ENCODE measurements around the gene OCIAD1.
A peak's percentile ranks its signal among the peaks of the same experiment; 100 is the strongest.
"Not testable (repeated sequence)": the region's sequence is repeated elsewhere in the genome, so short reads cannot be mapped to it uniquely, and the experiment has no call there.

The OCIAD1 gene

GRCh38 chr4:48801016-48801715 is 29.7 kb upstream of the OCIAD1 start:
- Histone ChIP-seq H3K4me1 (ENCODE audit: control extremely low read depth in 1 of 4, control insufficient read depth in 4 of 4, insufficient read depth in 4 of 4, low read length in 3 of 4) (no peaks in the 10 kb centered on the region), H3K36me3 (ENCODE audit: control insufficient read depth in 4 of 4, insufficient read depth in 4 of 4, low read length in 3 of 4) (no peaks in the 10 kb centered on the region)
- POLR2A ChIA-PET: interaction anchor here (0.6 to 1.2 kb wide), 2 partner anchors 21 to 24 kb away, joined by 3 to 5 read pairs; partner anchors contain the start of gene FRYL

GRCh38 chr4:48804584-48805301 is 26.1 kb upstream of the OCIAD1 start:
- 95% methylated on average over 4 of the region's 8 CpGs for WGBS (ENCODE audit: insufficient coverage)

More at GRCh38 chr4:48801016-48801715, 29.7 kb upstream of the OCIAD1 start:
- Histone ChIP-seq H3K27me3 (replicated peaks in 2 of 5; ENCODE audit: control insufficient read depth in 4 of 5, insufficient read depth in 5 of 5, low read length in 4 of 5) (no peaks in the 10 kb centered on the region), H3K27ac (ENCODE audit: insufficient read depth in 1 of 2, low read depth in 1 of 2, low read length in 2 of 2, poor library complexity in 1 of 2, severe bottlenecking in 2 of 2) (no peak overlapping the region), H3K4me3 (ENCODE audit: control insufficient read depth in 1 of 7, extremely low read depth in 1 of 7, insufficient read depth in 4 of 7, low read depth in 2 of 7, low read length in 6 of 7) (no peak overlapping the region), H3K9me3 (ENCODE audit: control extremely low read depth in 1 of 5, control insufficient read depth in 4 of 5, insufficient read depth in 2 of 5, low read depth in 1 of 5, low read length in 4 of 5) (no peaks in the 10 kb centered on the region)
- CTCF ChIA-PET: no interaction called here
- no peak for DNase-seq
- WGBS (ENCODE audit: insufficient coverage): 100% methylated on average over 1 of the region's 3 CpGs

GRCh38 chr4:48812866-48813265 is 18.0 kb upstream of the OCIAD1 start:
- no peaks in the 10 kb centered on the region for H3K36me3 ChIP-seq (ENCODE audit: control insufficient read depth in 4 of 4, insufficient read depth in 4 of 4, low read length in 3 of 4)
- peaks cover 0 to 6% (median 6%) of the 10 kb centered on the region in 4 experiments for H3K4me1 ChIP-seq (ENCODE audit: control extremely low read depth in 1 of 4, control insufficient read depth in 4 of 4, insufficient read depth in 4 of 4, low read length in 3 of 4)
- H3K27ac ChIP-seq (ENCODE audit: insufficient read depth in 1 of 2, low read depth in 1 of 2, low read length in 2 of 2, poor library complexity in 1 of 2, severe bottlenecking in 2 of 2): no peak overlapping the region
- H3K27me3 ChIP-seq (replicated peaks in 2 of 5; ENCODE audit: control insufficient read depth in 4 of 5, insufficient read depth in 5 of 5, low read length in 4 of 5): peaks cover 0 to 1% (median 0%) of the 10 kb centered on the region in 5 experiments
- ChIA-PET POLR2A (no interaction called here), CTCF (interaction anchor here (0.9 kb wide), 1 partner anchor 60 kb away, joined by 4 read pairs; no protein-coding TSS in a partner anchor)
- 67% methylated on average over 3 of the region's 6 CpGs for WGBS (ENCODE audit: insufficient coverage)
- DNase-seq: no peak
- no peaks in the 10 kb centered on the region for H3K9me3 ChIP-seq (ENCODE audit: control extremely low read depth in 1 of 5, control insufficient read depth in 4 of 5, insufficient read depth in 2 of 5, low read depth in 1 of 5, low read length in 4 of 5)
- no peak overlapping the region for H3K4me3 ChIP-seq (ENCODE audit: control insufficient read depth in 1 of 7, extremely low read depth in 1 of 7, insufficient read depth in 4 of 7, low read depth in 2 of 7, low read length in 6 of 7)

More at GRCh38 chr4:48804584-48805301, 26.1 kb upstream of the OCIAD1 start:
- no peaks in the 10 kb centered on the region for H3K4me1 ChIP-seq (ENCODE audit: control extremely low read depth in 1 of 4, control insufficient read depth in 4 of 4, insufficient read depth in 4 of 4, low read length in 3 of 4)
- CTCF ChIA-PET: interaction anchor here (0.7 to 0.8 kb wide), 2 partner anchors 11 to 41 kb away, joined by 3 read pairs; no protein-coding TSS in a partner anchor
- no peaks in the 10 kb centered on the region for H3K27me3 ChIP-seq (replicated peaks in 2 of 5; ENCODE audit: control insufficient read depth in 4 of 5, insufficient read depth in 5 of 5, low read length in 4 of 5)
- H3K4me3 ChIP-seq (ENCODE audit: control insufficient read depth in 1 of 7, extremely low read depth in 1 of 7, insufficient read depth in 4 of 7, low read depth in 2 of 7, low read length in 6 of 7): no peak overlapping the region
- DNase-seq: no peak
- POLR2A ChIA-PET: no interaction called here
- H3K9me3 ChIP-seq (ENCODE audit: control extremely low read depth in 1 of 5, control insufficient read depth in 4 of 5, insufficient read depth in 2 of 5, low read depth in 1 of 5, low read length in 4 of 5): no peaks in the 10 kb centered on the region
- H3K36me3 ChIP-seq (ENCODE audit: control insufficient read depth in 4 of 4, insufficient read depth in 4 of 4, low read length in 3 of 4): no peaks in the 10 kb centered on the region
- no peak overlapping the region for H3K27ac ChIP-seq (ENCODE audit: insufficient read depth in 1 of 2, low read depth in 1 of 2, low read length in 2 of 2, poor library complexity in 1 of 2, severe bottlenecking in 2 of 2)

GRCh38 chr4:48813964-48814363 is 16.9 kb upstream of the OCIAD1 start:
- no peaks in the 10 kb centered on the region for H3K36me3 ChIP-seq (ENCODE audit: control insufficient read depth in 4 of 4, insufficient read depth in 4 of 4, low read length in 3 of 4)
- POLR2A ChIA-PET: interaction anchor here (0.5 kb wide), 1 partner anchor 12 kb away, joined by 3 read pairs; no protein-coding TSS in a partner anchor

GRCh38 chr4:48815483-48815882 is 15.4 kb upstream of the OCIAD1 start:
- Histone ChIP-seq H3K27ac (ENCODE audit: insufficient read depth in 1 of 2, low read depth in 1 of 2, low read length in 2 of 2, poor library complexity in 1 of 2, severe bottlenecking in 2 of 2) (no peak overlapping the region), H3K4me1 (ENCODE audit: control extremely low read depth in 1 of 4, control insufficient read depth in 4 of 4, insufficient read depth in 4 of 4, low read length in 3 of 4) (peaks cover 0 to 6% (median 6%) of the 10 kb centered on the region in 4 experiments), H3K4me3 (ENCODE audit: control insufficient read depth in 1 of 7, extremely low read depth in 1 of 7, insufficient read depth in 4 of 7, low read depth in 2 of 7, low read length in 6 of 7) (peak overlapping the region in 3 of 7 experiments; percentile 4 to 45 (median 29)), H3K9me3 (ENCODE audit: control extremely low read depth in 1 of 5, control insufficient read depth in 4 of 5, insufficient read depth in 2 of 5, low read depth in 1 of 5, low read length in 4 of 5) (no peaks in the 10 kb centered on the region), H3K27me3 (replicated peaks in 2 of 5; ENCODE audit: control insufficient read depth in 4 of 5, insufficient read depth in 5 of 5, low read length in 4 of 5) (peaks cover 0 to 1% (median 0%) of the 10 kb centered on the region in 5 experiments), H3K36me3 (ENCODE audit: control insufficient read depth in 4 of 4, insufficient read depth in 4 of 4, low read length in 3 of 4) (no peaks in the 10 kb centered on the region)
- peak in 2 of 3 donors; percentile 66 to 71 for DNase-seq
- CTCF ChIA-PET: interaction anchor here (1.2 kb wide), 1 partner anchor 10 kb away, joined by 3 read pairs; no protein-coding TSS in a partner anchor
- POLR2A ChIA-PET: no interaction called here
- WGBS (ENCODE audit: insufficient coverage): 0% methylated on average over 2 of the region's 2 CpGs

More at GRCh38 chr4:48813964-48814363, 16.9 kb upstream of the OCIAD1 start:
- WGBS (ENCODE audit: insufficient coverage): no CpG with 5 or more reads among the region's 1 CpG
- no peak overlapping the region for H3K27ac ChIP-seq (ENCODE audit: insufficient read depth in 1 of 2, low read depth in 1 of 2, low read length in 2 of 2, poor library complexity in 1 of 2, severe bottlenecking in 2 of 2)
- CTCF ChIA-PET: interaction anchor here (0.8 kb wide), 1 partner anchor 31 kb away, joined by 4 read pairs; no protein-coding TSS in a partner anchor
- peak in 2 of 3 donors; percentile 29 to 33 for DNase-seq
- no peaks in the 10 kb centered on the region for H3K9me3 ChIP-seq (ENCODE audit: control extremely low read depth in 1 of 5, control insufficient read depth in 4 of 5, insufficient read depth in 2 of 5, low read depth in 1 of 5, low read length in 4 of 5)
- no peak overlapping the region for H3K4me3 ChIP-seq (ENCODE audit: control insufficient read depth in 1 of 7, extremely low read depth in 1 of 7, insufficient read depth in 4 of 7, low read depth in 2 of 7, low read length in 6 of 7)
- peaks cover 0 to 6% (median 6%) of the 10 kb centered on the region in 4 experiments for H3K4me1 ChIP-seq (ENCODE audit: control extremely low read depth in 1 of 4, control insufficient read depth in 4 of 4, insufficient read depth in 4 of 4, low read length in 3 of 4)
- peaks cover 0 to 1% (median 0%) of the 10 kb centered on the region in 5 experiments for H3K27me3 ChIP-seq (replicated peaks in 2 of 5; ENCODE audit: control insufficient read depth in 4 of 5, insufficient read depth in 5 of 5, low read length in 4 of 5)

GRCh38 chr4:48816297-48816696 is 14.6 kb upstream of the OCIAD1 start:
- 96% methylated on average over 3 of the region's 7 CpGs for WGBS (ENCODE audit: insufficient coverage)
- H3K4me3 ChIP-seq (ENCODE audit: control insufficient read depth in 1 of 7, extremely low read depth in 1 of 7, insufficient read depth in 4 of 7, low read depth in 2 of 7, low read length in 6 of 7); H3K27ac ChIP-seq (ENCODE audit: insufficient read depth in 1 of 2, low read depth in 1 of 2, low read length in 2 of 2, poor library complexity in 1 of 2, severe bottlenecking in 2 of 2); H3K9me3 ChIP-seq (ENCODE audit: control extremely low read depth in 1 of 5, control insufficient read depth in 4 of 5, insufficient read depth in 2 of 5, low read depth in 1 of 5, low read length in 4 of 5); H3K27me3 ChIP-seq (replicated peaks in 2 of 5; ENCODE audit: control insufficient read depth in 4 of 5, insufficient read depth in 5 of 5, low read length in 4 of 5); DNase-seq; H3K4me1 ChIP-seq (ENCODE audit: control extremely low read depth in 1 of 4, control insufficient read depth in 4 of 4, insufficient read depth in 4 of 4, low read length in 3 of 4); POLR2A ChIA-PET; H3K36me3 ChIP-seq (ENCODE audit: control insufficient read depth in 4 of 4, insufficient read depth in 4 of 4, low read length in 3 of 4): not testable (repeated sequence)
- CTCF ChIA-PET: interaction anchor here (1.2 kb wide), 1 partner anchor 11 kb away, joined by 3 read pairs; no protein-coding TSS in a partner anchor
